Left forelimb (tissue), 1 donor: ENCODE data around the gene COPG2.

Source experiments
- DNase-seq: peaks from one replicate; pipeline ENCODE4 v3.0.0-alpha.2; 2018; ENCODE audit warnings: low spot score

The COPG2 gene

DNA sequence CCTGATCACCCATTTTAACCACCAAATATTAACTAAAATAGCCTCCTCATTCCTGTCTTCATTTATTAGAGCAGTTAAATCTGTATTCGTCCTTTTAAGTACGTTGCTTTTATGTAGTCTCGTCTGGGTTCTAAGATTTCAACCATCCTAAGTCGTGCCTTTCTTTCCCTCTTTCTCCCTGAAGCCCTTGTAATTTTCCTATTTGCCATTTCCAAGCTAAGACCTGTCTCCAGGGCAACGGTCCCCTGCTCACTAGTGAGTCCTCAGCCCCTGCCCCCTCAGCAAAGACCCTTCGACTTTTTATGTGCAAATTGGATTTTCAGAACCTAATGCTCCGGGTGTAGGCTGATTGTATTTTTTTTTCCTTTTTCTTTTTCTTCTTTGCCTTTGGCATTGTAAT is 192.8 kb downstream of the COPG2 start:
- DNase-seq = no peak

GRCh38 chr7:130473876-130474275 is 194.7 kb downstream of the COPG2 start:
- no peak for DNase-seq

DNA sequence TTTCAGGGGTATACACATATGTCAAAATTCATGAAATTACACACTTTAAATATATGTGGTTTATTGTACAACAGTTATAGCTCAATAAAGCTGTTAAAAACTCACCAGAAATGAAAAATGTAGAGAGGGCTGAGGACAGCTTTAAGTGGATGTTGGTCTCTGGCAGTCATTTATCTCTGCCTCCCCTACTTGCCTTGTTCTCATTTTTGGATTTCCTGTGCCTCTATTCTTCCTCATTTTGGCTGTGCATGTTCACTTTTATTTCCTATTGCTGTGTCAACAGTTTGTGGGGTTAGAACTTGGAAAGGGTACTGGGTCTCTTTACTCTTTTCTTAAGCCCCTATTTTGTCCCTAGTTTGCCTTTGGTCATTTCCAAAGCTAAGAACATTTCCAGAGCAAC is 195.3 kb downstream of the COPG2 start:
- DNase-seq = no peak

GRCh38 chr7:130471974-130472373 is 196.6 kb downstream of the COPG2 start:
- DNase-seq = no peak

DNA sequence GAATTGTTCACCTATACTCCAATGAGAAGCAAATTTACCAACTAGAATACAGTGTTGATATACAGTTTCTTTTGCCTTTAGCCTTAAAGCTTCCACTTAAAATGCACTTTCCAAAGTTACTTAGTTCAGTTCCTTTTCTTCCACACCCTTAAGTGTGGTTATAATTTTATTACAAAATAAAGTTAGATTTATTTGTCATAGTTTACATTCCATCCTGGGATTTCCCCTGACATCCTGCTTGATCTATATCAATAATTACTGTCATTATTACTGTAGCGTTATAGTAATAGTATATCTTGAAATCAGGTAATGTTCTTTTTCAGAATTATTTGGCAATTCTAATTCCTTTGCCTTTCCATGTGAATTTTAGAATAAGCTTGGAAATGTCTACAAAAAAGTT is 199.9 kb downstream of the COPG2 start:
- no peak for DNase-seq

GRCh38 chr7:130463553-130464434 is 204.8 kb downstream of the COPG2 start:
- no peak for DNase-seq

DNA sequence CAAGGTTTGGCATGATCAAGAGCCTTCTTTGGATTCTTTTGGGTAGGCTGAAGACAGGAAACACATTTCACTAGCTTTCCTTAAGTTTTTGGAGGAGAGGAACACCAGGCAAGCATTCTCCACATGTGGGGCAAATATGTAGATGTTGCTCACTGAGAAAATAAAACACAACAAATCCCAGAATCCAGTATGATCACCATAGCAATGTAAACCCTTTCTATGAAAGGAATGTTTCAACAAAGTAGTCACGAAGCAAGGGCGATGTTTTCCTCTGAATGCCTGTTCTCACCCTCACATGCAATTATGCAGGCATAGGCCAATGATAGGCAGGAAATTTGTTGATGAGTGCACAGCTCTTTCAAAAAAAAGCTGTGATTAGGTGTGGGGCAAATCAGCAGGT is 207.3 kb downstream of the COPG2 start:
- DNase-seq = no peak

- no peak for DNase-seq
Measured at GRCh38 chr7:130458257-130458656, 210.3 kb downstream of the COPG2 start.
